Measurements from ENCODE around the gene PDAP1. TPM values are rescaled to one million over a fixed set of nuclear protein-coding genes. Genes with fewer than 3 reads are reported as not detected.
"Not testable (repeated sequence)": the region's sequence is repeated elsewhere in the genome, so short reads cannot be mapped to it uniquely, and the experiment has no call there.

Gene PDAP1
- total and polyA plus RNA-seq, 2 experiments from 2014 or later, result 93.1 to 134 TPM

DNA sequence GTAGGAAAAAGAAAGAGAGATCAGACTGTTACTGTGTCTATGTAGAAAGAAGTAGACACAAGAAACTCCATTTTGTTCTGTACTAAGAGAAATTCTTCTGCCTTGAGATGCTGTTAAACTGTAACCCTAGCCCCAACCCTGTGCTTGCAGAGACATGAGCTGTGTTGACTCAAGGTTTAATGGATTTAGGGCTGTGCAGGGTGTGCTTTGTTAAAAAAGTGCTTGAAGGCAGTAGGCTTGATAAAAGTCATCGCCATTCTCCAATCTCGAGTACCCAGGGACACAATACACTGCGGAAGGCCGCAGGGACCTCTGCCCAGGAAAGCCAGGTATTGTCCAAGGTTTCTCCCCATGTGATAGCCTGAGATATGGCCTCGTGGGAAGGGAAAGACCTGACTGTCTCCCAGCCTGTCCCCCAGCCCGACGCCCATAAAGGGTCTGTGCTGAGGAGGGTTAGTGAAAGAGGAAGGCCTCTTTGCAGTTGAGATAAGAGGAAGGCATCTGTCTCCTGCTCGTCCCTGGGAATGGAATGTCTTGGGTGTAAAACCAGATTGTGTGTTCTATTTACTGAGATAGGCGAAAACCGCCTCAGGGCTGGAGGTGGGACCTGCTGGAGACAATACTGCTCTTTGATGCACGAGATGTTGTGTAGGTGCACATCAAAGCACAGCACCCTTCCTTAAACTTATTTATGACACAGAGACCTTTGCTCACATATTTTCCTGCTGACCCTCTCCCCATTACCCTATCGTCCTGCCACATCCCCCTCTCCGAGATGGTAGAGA lies 23.6 kb upstream of the PDAP1 start:
- H3K4me1 ChIP-seq (ENCODE audit: insufficient read depth); H3K27me3 ChIP-seq (ENCODE audit: insufficient read depth); H3K9me3 Mint-ChIP-seq; H2AFZ ChIP-seq; H3K27me3 Mint-ChIP-seq (ENCODE audit: insufficient read depth, low read depth, poor library complexity); DNase-seq (ENCODE audit: low spot score); H3F3A ChIP-seq (replicated peaks; ENCODE audit: low read depth); H3K27ac Mint-ChIP-seq; H3K4me3 ChIP-seq; H3K4me2 ChIP-seq; ATAC-seq; H3K4me1 Mint-ChIP-seq; H4K20me1 ChIP-seq (replicated peaks; ENCODE audit: insufficient read depth); H3K27ac ChIP-seq (ENCODE audit: low read depth); H3K9me2 ChIP-seq (ENCODE audit: insufficient read depth); H3K4me3 Mint-ChIP-seq: not testable (repeated sequence)
- Histone ChIP-seq H3K79me2 (replicated peaks; ENCODE audit: insufficient read depth) (peaks cover 11% of the 10 kb centered on the region), H3K36me3 (ENCODE audit: insufficient read depth) (peaks cover 17% of the 10 kb centered on the region)
- H3K36me3 Mint-ChIP-seq (ENCODE audit: low read depth), result peaks cover 61% of the 10 kb centered on the region

DNA sequence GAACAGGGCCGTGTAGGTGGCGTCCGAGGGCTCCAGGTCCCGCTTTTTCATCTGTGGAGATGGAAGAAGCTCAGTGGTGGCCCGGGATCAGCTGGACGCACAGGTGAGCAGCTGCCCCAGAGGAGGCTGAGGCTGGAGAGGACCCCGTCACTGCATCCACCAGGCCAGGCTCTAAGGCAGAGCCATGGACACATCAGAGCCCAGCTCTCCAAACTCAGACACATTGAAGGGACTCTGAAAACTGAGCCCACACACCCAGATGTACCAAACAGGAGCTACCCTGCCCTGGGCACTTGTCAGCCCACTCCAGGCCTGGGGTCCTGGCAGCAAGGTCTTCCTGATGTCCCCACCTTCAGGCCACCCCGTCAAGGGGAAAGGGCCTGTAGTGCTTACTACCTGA lies 21.4 kb upstream of the PDAP1 start:
- peaks cover 17% of the 10 kb centered on the region for H3K36me3 ChIP-seq (ENCODE audit: insufficient read depth)
- peaks cover 74% of the 10 kb centered on the region for H3K36me3 Mint-ChIP-seq (ENCODE audit: low read depth)
- no peak overlapping the region for H3K4me2 ChIP-seq
- TF ChIP-seq, protein P1, sequence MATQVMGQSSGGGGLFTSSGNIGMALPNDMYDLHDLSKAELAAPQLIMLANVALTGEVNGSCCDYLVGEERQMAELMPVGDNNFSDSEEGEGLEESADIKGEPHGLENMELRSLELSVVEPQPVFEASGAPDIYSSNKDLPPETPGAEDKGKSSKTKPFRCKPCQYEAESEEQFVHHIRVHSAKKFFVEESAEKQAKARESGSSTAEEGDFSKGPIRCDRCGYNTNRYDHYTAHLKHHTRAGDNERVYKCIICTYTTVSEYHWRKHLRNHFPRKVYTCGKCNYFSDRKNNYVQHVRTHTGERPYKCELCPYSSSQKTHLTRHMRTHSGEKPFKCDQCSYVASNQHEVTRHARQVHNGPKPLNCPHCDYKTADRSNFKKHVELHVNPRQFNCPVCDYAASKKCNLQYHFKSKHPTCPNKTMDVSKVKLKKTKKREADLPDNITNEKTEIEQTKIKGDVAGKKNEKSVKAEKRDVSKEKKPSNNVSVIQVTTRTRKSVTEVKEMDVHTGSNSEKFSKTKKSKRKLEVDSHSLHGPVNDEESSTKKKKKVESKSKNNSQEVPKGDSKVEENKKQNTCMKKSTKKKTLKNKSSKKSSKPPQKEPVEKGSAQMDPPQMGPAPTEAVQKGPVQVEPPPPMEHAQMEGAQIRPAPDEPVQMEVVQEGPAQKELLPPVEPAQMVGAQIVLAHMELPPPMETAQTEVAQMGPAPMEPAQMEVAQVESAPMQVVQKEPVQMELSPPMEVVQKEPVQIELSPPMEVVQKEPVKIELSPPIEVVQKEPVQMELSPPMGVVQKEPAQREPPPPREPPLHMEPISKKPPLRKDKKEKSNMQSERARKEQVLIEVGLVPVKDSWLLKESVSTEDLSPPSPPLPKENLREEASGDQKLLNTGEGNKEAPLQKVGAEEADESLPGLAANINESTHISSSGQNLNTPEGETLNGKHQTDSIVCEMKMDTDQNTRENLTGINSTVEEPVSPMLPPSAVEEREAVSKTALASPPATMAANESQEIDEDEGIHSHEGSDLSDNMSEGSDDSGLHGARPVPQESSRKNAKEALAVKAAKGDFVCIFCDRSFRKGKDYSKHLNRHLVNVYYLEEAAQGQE (IDR thresholded peaks at IDR 0.05; ENCODE audit: unreplicated experiment), result no peak
- TF ChIP-seq, protein P2, sequence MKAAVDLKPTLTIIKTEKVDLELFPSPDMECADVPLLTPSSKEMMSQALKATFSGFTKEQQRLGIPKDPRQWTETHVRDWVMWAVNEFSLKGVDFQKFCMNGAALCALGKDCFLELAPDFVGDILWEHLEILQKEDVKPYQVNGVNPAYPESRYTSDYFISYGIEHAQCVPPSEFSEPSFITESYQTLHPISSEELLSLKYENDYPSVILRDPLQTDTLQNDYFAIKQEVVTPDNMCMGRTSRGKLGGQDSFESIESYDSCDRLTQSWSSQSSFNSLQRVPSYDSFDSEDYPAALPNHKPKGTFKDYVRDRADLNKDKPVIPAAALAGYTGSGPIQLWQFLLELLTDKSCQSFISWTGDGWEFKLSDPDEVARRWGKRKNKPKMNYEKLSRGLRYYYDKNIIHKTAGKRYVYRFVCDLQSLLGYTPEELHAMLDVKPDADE (IDR thresholded peaks at IDR 0.05), result no peak
- no peak for TF ChIP-seq POLR2AphosphoS5 (IDR thresholded peaks at IDR 0.05; ENCODE audit: low read depth)
- TF ChIP-seq STAT1 (IDR thresholded peaks at IDR 0.05; ENCODE audit: unreplicated experiment), result no peak
- TF ChIP-seq ZNF114 (CRISPR knock-in tag; IDR thresholded peaks at IDR 0.05), result no peak
- no peak for TF ChIP-seq EZH2 (IDR thresholded peaks at IDR 0.05; ENCODE audit: low read depth, unreplicated experiment)
- TF ChIP-seq, protein P3, sequence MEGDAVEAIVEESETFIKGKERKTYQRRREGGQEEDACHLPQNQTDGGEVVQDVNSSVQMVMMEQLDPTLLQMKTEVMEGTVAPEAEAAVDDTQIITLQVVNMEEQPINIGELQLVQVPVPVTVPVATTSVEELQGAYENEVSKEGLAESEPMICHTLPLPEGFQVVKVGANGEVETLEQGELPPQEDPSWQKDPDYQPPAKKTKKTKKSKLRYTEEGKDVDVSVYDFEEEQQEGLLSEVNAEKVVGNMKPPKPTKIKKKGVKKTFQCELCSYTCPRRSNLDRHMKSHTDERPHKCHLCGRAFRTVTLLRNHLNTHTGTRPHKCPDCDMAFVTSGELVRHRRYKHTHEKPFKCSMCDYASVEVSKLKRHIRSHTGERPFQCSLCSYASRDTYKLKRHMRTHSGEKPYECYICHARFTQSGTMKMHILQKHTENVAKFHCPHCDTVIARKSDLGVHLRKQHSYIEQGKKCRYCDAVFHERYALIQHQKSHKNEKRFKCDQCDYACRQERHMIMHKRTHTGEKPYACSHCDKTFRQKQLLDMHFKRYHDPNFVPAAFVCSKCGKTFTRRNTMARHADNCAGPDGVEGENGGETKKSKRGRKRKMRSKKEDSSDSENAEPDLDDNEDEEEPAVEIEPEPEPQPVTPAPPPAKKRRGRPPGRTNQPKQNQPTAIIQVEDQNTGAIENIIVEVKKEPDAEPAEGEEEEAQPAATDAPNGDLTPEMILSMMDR (conservative IDR thresholded peaks at IDR 0.05; ENCODE audit: low read depth in 2 of 2), result no peak
- no peak for TF ChIP-seq JUNB (IDR thresholded peaks at IDR 0.05; ENCODE audit: unreplicated experiment)
- TF ChIP-seq EZH2phosphoT487 (IDR thresholded peaks at IDR 0.05; ENCODE audit: unreplicated experiment), result no peak
- no peak for TF ChIP-seq CREB1 (CRISPR knock-in tag; IDR thresholded peaks at IDR 0.05; ENCODE audit: low read depth)
- TF ChIP-seq ZNF331 (CRISPR knock-in tag; IDR thresholded peaks at IDR 0.05; ENCODE audit: low read depth), result no peak
- TF ChIP-seq NANOG (IDR thresholded peaks at IDR 0.05; ENCODE audit: borderline replicate concordance), result no peak

More for the DNA sequence above, 21.4 kb upstream of the PDAP1 start:
- H2AFZ ChIP-seq, result no peak overlapping the region
- 0 out of 2 replicates have a peak, but pooled peaks cover under 1% of the 10 kb centered on the region for H3F3A ChIP-seq (replicated peaks; ENCODE audit: low read depth)
- H3K4me1 Mint-ChIP-seq, result no peaks in the 10 kb centered on the region
- H3K27me3 Mint-ChIP-seq (ENCODE audit: insufficient read depth, low read depth, poor library complexity), result peaks cover 3% of the 10 kb centered on the region
- no peak overlapping the region for H3K27ac ChIP-seq (ENCODE audit: low read depth)
- DNase-seq (ENCODE audit: low spot score) (no peak), ATAC-seq (no peak)
- H4K20me1 ChIP-seq (replicated peaks; ENCODE audit: insufficient read depth), result no peaks in the 10 kb centered on the region; the same call in 1 of the 2 replicates
- H3K9me2 ChIP-seq (ENCODE audit: insufficient read depth), result no peaks in the 10 kb centered on the region
- H3K4me1 ChIP-seq (ENCODE audit: insufficient read depth), result no peaks in the 10 kb centered on the region
- no peaks in the 10 kb centered on the region for H3K79me2 ChIP-seq (replicated peaks; ENCODE audit: insufficient read depth)
- H3K4me3 Mint-ChIP-seq, result no peak overlapping the region
- no peak overlapping the region for H3K4me3 ChIP-seq
- no peak overlapping the region for H3K27ac Mint-ChIP-seq
- peaks cover 2% of the 10 kb centered on the region; the same call in 1 of the 3 replicates for H3K9me3 Mint-ChIP-seq
- no peaks in the 10 kb centered on the region for H3K27me3 ChIP-seq (ENCODE audit: insufficient read depth)
